Measurements from ENCODE around the gene C2orf81. TPM values are rescaled to one million over a fixed set of nuclear protein-coding genes. Genes with fewer than 3 reads are reported as not detected.

C2orf81 gene
- total and polyA plus RNA-seq, 10 of the 15 experiments (the other 5 are each of a cell fraction or from before 2014, with no cell fraction given) = 0.10 to 9.8 (median 2.7) TPM

DNA sequence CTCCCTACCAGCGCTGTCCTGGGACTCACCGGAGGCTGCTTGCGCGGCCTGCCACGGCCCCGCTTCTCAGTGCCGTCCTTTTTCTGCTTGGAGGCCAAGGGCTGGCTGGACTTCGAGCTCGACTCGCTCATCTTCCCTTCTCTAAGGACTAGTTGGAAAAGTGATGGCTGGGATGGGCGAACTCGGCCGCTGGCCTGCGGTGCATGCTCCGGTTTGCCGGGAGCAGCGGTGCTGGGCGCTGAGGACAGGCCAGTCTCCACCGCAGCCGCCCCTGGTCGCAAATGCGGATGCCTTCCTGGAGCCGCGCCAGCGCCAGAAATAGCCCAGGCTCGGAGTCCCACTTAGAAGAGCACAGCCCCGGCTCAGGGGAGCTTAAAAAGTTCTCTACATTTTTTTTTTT is 3.1 kb downstream of the C2orf81 start:
- ATAC-seq = no peak
- Histone ChIP-seq H3K4me2 (ENCODE audit: control insufficient read depth, insufficient read depth) (no peak overlapping the region), H3K27ac (ENCODE audit: control insufficient read depth, insufficient read depth) (no peak overlapping the region), H3K9me3 (replicated peaks; ENCODE audit: control insufficient read depth, insufficient read depth, low read length) (no peaks in the 10 kb centered on the region), H3K27me3 (replicated peaks in 1 of 2; ENCODE audit: control insufficient read depth in 2 of 2, insufficient read depth in 2 of 2, low read length in 1 of 2) (no peaks in the 10 kb centered on the region), H3K36me3 (ENCODE audit: control insufficient read depth in 2 of 2, insufficient read depth in 2 of 2, low read length in 1 of 2) (peaks cover 0 to 3% of the 10 kb centered on the region in 2 experiments; a peak in 1 of 4 replicates), H3K4me1 (ENCODE audit: control insufficient read depth, insufficient read depth, low read length) (peaks cover 49% of the 10 kb centered on the region), H3K9ac (ENCODE audit: control insufficient read depth, insufficient read depth, low read length) (no peak overlapping the region), H3K79me2 (ENCODE audit: control insufficient read depth, insufficient read depth, low read length) (peaks cover 8% of the 10 kb centered on the region), H3K4me3 (no peak overlapping the region), H4K20me1 (ENCODE audit: control insufficient read depth, insufficient read depth) (no peaks in the 10 kb centered on the region), H2AFZ (ENCODE audit: control insufficient read depth, low read depth, low read length) (no peak overlapping the region)
- intact Hi-C loops (cut with micrococcal nuclease; ENCODE audit: unreplicated experiment) = no loop called here
- ChIA-PET SMC1A (ENCODE audit: uncharacterized antibody, unreplicated experiment) (interaction anchor here (0.6 to 3.0 kb wide), 3 partner anchors 13 to 172 kb away, joined by 3 to 14 read pairs (median 3); no protein-coding TSS in a partner anchor), CTCF (interaction anchor here (1.4 kb wide), 1 partner anchor 26 kb away, joined by 8 read pairs; no protein-coding TSS in a partner anchor), RAD21 (ENCODE audit: unreplicated experiment) (no interaction called here), POLR2A (interaction anchor here (0.6 to 1.8 kb wide), 2 partner anchors 36 to 405 kb away, joined by 4 to 6 read pairs; partner anchors contain the start of gene INO80B)
- in situ Hi-C loops (cut with MboI) = no loop called here
- no peak for FAIRE-seq
- 95% methylated on average over 27 of the region's 27 CpGs for whole genome bisulfite sequencing (ENCODE audit: insufficient coverage, insufficient replicate concordance, low lambda C conversion rate, missing lambda C conversion rate)
- BruUV-seq (replicated peaks) = no TSS peak
- DNase-seq (ENCODE audit: low read depth, low spot score) = no peak
- TF ChIP-seq MTA3 (IDR thresholded peaks at IDR 0.05; ENCODE audit: borderline replicate concordance, low read length) = no peak
- TF ChIP-seq PML (IDR thresholded peaks at IDR 0.05; ENCODE audit: low read length) = no peak
- TF ChIP-seq YY1 (IDR thresholded peaks at IDR 0.05; ENCODE audit: low read depth, low read length) = no peak
- no peak for TF ChIP-seq JUNB (IDR thresholded peaks at IDR 0.05)
- TF ChIP-seq SPI1 (IDR thresholded peaks at IDR 0.05; ENCODE audit: borderline replicate concordance, insufficient read depth, low read depth, low read length) = no peak
- TF ChIP-seq RELA (IDR thresholded peaks at IDR 0.05; ENCODE audit: borderline replicate concordance, partially characterized antibody) = no peak
- TF ChIP-seq, protein P1, sequence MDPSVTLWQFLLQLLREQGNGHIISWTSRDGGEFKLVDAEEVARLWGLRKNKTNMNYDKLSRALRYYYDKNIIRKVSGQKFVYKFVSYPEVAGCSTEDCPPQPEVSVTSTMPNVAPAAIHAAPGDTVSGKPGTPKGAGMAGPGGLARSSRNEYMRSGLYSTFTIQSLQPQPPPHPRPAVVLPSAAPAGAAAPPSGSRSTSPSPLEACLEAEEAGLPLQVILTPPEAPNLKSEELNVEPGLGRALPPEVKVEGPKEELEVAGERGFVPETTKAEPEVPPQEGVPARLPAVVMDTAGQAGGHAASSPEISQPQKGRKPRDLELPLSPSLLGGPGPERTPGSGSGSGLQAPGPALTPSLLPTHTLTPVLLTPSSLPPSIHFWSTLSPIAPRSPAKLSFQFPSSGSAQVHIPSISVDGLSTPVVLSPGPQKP (IDR thresholded peaks at IDR 0.05; ENCODE audit: low read depth, low read length) = no peak
- no peak for TF ChIP-seq ZZZ3 (IDR thresholded peaks at IDR 0.05; ENCODE audit: control insufficient read depth, insufficient read length, low read depth)
- TF ChIP-seq BCL11A (IDR thresholded peaks at IDR 0.05; ENCODE audit: low read depth, low read length) = no peak
- TF ChIP-seq, protein P2, sequence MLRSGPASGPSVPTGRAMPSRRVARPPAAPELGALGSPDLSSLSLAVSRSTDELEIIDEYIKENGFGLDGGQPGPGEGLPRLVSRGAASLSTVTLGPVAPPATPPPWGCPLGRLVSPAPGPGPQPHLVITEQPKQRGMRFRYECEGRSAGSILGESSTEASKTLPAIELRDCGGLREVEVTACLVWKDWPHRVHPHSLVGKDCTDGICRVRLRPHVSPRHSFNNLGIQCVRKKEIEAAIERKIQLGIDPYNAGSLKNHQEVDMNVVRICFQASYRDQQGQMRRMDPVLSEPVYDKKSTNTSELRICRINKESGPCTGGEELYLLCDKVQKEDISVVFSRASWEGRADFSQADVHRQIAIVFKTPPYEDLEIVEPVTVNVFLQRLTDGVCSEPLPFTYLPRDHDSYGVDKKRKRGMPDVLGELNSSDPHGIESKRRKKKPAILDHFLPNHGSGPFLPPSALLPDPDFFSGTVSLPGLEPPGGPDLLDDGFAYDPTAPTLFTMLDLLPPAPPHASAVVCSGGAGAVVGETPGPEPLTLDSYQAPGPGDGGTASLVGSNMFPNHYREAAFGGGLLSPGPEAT (IDR thresholded peaks at IDR 0.05; ENCODE audit: low read depth) = no peak
- TF ChIP-seq, protein P3, sequence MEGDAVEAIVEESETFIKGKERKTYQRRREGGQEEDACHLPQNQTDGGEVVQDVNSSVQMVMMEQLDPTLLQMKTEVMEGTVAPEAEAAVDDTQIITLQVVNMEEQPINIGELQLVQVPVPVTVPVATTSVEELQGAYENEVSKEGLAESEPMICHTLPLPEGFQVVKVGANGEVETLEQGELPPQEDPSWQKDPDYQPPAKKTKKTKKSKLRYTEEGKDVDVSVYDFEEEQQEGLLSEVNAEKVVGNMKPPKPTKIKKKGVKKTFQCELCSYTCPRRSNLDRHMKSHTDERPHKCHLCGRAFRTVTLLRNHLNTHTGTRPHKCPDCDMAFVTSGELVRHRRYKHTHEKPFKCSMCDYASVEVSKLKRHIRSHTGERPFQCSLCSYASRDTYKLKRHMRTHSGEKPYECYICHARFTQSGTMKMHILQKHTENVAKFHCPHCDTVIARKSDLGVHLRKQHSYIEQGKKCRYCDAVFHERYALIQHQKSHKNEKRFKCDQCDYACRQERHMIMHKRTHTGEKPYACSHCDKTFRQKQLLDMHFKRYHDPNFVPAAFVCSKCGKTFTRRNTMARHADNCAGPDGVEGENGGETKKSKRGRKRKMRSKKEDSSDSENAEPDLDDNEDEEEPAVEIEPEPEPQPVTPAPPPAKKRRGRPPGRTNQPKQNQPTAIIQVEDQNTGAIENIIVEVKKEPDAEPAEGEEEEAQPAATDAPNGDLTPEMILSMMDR (IDR thresholded peaks at IDR 0.05 in 2 of 3, conservative IDR thresholded peaks at IDR 0.05 in 1 of 3; ENCODE audit: control insufficient read depth in 2 of 3, extremely low read depth in 1 of 3, insufficient read depth in 1 of 3, low read depth in 3 of 3, low read length in 3 of 3) = no peak
- TF ChIP-seq, protein P4, sequence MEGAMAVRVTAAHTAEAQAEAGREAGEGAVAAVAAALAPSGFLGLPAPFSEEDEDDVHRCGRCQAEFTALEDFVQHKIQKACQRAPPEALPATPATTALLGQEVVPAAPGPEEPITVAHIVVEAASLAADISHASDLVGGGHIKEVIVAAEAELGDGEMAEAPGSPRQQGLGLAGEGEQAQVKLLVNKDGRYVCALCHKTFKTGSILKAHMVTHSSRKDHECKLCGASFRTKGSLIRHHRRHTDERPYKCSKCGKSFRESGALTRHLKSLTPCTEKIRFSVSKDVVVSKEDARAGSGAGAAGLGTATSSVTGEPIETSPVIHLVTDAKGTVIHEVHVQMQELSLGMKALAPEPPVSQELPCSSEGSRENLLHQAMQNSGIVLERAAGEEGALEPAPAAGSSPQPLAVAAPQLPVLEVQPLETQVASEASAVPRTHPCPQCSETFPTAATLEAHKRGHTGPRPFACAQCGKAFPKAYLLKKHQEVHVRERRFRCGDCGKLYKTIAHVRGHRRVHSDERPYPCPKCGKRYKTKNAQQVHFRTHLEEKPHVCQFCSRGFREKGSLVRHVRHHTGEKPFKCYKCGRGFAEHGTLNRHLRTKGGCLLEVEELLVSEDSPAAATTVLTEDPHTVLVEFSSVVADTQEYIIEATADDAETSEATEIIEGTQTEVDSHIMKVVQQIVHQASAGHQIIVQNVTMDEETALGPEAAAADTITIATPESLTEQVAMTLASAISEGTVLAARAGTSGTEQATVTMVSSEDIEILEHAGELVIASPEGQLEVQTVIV (IDR thresholded peaks at IDR 0.05; ENCODE audit: borderline replicate concordance, partially characterized antibody) = no peak
- no peak for TF ChIP-seq FOXM1 (IDR thresholded peaks at IDR 0.05; ENCODE audit: low read depth, low read length)
- no peak for TF ChIP-seq SREBF2 (IDR thresholded peaks at IDR 0.05; ENCODE audit: low read length)
- no peak for TF ChIP-seq JUND (IDR thresholded peaks at IDR 0.05; ENCODE audit: low read depth, low read length)
